Type B pancreatic cell (in vitro differentiated cells): ENCODE measurements around the gene REEP6. TPM values are rescaled to one million over a fixed set of nuclear protein-coding genes. Genes with fewer than 3 reads are reported as not detected.

Experiments used
- DNase-seq: peaks from one replicate; pipeline ENCODE4 v3.0.0; 2021; ENCODE audit warnings: mixed read lengths; ENCODE audit not compliant: unreplicated experiment; ENCODE audit errors: extremely low spot score
- H3K27ac Mint-ChIP-seq: 2 replicates; pipeline ENCODE4 v1.8.0; 2021; ENCODE audit warnings: mild to moderate bottlenecking, mixed read lengths
- H3K27me3 Mint-ChIP-seq: 2 replicates; pipeline ENCODE4 v1.8.0; 2021; ENCODE audit warnings: mixed read lengths
- H3K36me3 Mint-ChIP-seq: 2 replicates; pipeline ENCODE4 v1.8.0; 2021; ENCODE audit warnings: mixed read lengths
- H3K4me1 Mint-ChIP-seq: one replicate; pipeline ENCODE4 v1.8.0; 2021; ENCODE audit warnings: mixed read lengths; ENCODE audit not compliant: unreplicated experiment
- H3K4me3 Mint-ChIP-seq: 2 replicates; pipeline ENCODE4 v1.8.0; 2021; ENCODE audit warnings: mild to moderate bottlenecking, mixed read lengths
- H3K9me3 Mint-ChIP-seq: 2 replicates; pipeline ENCODE4 v1.8.0; 2021; ENCODE audit warnings: mixed read lengths
- long read RNA-seq: library from polyadenylated mRNA; unstranded; transcript quantifications from one replicate; pipeline ENCODE4 v2.0.0, GENCODE V29; 2020
- total RNA-seq: library from RNA; stranded (reverse); gene quantifications from 2 replicates; pipeline ENCODE4 v1.2.1, GENCODE V29; 2021; ENCODE audit warnings: low replicate concordance
- TF ChIP-seq, protein P1 (sequence below): fragments of 200-600 bp; sonication (generic); conservative IDR thresholded peaks from 2 replicates; pipeline ENCODE4 v1.5.0; 2021; ENCODE audit warnings: antibody characterized with exemption, mild to moderate bottlenecking

REEP6 gene
- 17.3 and 34.5 TPM in 2 replicates for total RNA-seq
- long read RNA-seq, partial matches to known transcripts, result 0 of 5 reads
- long read RNA-seq, other reads (novel, unspliced or antisense), result 1 of 5 reads

DNA sequence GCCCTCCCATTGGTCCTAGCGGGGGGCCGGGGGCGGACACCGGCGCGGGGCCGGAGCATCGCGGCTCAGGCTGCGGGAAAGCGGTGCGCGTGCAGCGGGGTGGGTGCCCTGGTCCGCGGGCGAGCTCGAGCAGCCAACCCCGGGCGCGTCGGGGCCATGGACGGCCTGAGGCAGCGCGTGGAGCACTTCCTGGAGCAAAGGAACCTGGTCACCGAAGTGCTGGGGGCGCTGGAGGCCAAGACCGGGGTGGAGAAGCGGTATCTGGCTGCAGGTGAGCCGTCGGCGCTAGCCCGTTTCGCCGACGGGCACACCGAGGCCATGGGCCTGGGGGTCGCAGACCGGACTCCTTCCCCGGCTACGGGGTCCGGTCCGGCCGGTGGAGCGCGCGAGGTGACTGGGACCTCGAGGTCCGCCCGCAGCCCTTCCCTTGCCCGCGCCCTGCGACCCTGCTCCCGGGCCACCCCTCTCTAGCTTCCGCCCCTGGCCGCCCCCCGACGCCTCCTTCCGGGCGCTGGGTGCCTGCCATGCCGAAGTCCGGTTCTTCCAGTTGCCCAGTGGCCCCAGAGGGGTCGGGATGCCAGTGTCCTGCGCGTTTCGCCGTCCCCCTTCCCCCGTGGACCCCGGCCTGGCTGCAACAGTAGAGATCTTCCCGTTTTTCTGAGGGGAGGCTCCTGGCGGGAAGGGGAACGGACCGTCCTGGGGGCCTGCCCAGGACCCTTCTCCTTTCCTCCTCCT lies at the start of gene REEP6:
REEP6 (plus strand) TSS at position 68 of the 735 bp plus-strand sequence; CDS start at position 157, 89 bp downstream.
- H3K27ac Mint-ChIP-seq, result peak within 1 kb of the TSS; percentile 97
- H3K4me1 Mint-ChIP-seq, result peaks cover 4% of the 10 kb centered on the region
- peaks cover 17% of the 10 kb centered on the region for H3K27me3 Mint-ChIP-seq
- H3K36me3 Mint-ChIP-seq, result no peaks in the 10 kb centered on the region
- H3K9me3 Mint-ChIP-seq, result no peaks in the 10 kb centered on the region
- peak within 1 kb of the TSS; percentile 96 for H3K4me3 Mint-ChIP-seq
- TF ChIP-seq, protein P1, sequence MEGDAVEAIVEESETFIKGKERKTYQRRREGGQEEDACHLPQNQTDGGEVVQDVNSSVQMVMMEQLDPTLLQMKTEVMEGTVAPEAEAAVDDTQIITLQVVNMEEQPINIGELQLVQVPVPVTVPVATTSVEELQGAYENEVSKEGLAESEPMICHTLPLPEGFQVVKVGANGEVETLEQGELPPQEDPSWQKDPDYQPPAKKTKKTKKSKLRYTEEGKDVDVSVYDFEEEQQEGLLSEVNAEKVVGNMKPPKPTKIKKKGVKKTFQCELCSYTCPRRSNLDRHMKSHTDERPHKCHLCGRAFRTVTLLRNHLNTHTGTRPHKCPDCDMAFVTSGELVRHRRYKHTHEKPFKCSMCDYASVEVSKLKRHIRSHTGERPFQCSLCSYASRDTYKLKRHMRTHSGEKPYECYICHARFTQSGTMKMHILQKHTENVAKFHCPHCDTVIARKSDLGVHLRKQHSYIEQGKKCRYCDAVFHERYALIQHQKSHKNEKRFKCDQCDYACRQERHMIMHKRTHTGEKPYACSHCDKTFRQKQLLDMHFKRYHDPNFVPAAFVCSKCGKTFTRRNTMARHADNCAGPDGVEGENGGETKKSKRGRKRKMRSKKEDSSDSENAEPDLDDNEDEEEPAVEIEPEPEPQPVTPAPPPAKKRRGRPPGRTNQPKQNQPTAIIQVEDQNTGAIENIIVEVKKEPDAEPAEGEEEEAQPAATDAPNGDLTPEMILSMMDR, result no peak
- DNase-seq, result peak; percentile 72

DNA sequence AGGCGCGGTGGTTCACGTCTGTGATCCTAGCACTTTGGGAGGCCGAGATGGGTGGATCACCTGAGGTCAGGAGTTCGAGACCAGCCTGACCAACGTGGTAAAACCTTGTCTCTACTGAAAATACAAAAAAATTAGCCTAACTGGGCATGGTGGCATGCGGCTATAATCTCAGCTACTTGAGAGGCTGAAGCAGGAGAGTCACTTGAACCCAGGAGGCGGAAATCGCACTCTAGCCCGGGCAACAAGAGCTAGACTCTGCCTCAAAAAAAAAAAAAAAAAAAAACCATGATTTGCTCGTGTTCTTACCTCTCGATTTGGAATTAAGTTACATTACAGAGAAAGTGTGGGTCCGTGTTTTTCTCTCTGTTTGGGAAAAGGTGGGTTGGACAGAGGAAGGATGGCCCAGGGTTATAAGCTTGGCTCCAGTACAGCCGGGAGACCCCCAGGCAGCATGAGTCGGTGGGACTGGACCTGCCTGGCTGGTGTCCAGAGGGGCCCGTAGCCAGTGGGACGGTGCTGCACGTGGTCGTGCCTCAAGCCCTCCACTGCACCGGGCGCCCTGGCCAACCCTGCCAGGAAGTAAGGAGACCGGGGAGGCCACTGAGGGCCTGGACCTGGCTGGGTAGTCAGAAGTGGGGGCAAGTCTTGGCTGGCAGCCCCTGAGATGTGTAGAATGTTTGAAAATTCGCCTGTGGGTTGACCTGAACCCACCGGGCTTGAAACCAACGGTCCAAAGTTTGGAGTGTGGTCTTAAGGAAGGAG lies 49.1 kb upstream of the REEP6 start:
- peaks cover 9% of the 10 kb centered on the region for H3K36me3 Mint-ChIP-seq
- DNase-seq, result no peak
- H3K27me3 Mint-ChIP-seq, result peaks cover 4% of the 10 kb centered on the region
- H3K4me1 Mint-ChIP-seq, result peaks cover 8% of the 10 kb centered on the region
- TF ChIP-seq, protein P1, result no peak
- H3K4me3 Mint-ChIP-seq, result peak overlapping the region; percentile 56
- no peak overlapping the region for H3K27ac Mint-ChIP-seq
- H3K9me3 Mint-ChIP-seq, result no peaks in the 10 kb centered on the region

DNA sequence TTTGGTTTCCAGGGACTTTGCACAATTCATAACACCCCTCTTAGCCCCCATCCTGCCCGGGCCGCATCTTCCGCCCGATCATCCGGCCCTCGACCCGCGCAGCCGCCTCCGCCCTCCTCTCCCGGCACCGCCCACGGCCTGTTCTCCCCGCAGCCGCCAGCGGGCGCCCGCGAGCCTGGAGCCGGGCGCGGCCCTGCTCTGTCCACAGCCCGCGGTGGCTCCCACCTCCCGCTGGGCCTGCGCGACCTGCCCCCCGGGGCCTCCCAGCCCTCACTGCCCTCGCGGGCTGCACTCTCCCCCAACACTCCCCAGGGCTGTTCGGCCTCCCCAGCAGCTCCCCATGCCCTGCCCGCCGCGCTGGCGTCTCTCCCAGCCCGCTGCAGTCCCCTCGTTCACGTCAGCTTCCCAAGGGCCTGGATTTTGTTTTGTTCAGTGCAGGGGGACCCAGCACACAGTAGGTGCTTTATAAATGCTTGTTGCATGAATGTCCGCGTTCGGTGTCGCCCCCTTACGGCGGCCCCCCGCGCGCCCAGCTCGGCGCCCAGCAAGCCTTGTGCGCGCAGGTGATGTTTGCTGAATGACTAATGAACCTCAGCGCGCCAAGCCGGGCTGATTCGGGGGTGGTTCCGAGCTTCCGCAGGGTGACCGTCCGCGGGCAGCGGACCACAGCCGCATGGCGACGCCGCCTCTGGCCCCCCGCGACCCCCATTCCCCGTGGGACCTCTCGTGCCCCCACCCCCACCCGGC lies 45.6 kb upstream of the REEP6 start:
- TF ChIP-seq, protein P1, result peak; percentile 97
- peaks cover 28% of the 10 kb centered on the region for H3K27me3 Mint-ChIP-seq
- peaks cover 5% of the 10 kb centered on the region for H3K36me3 Mint-ChIP-seq
- H3K4me3 Mint-ChIP-seq, result peak overlapping the region; percentile 81
- H3K4me1 Mint-ChIP-seq, result peaks cover 10% of the 10 kb centered on the region
- DNase-seq, result peak; percentile 88
- H3K27ac Mint-ChIP-seq, result peak overlapping the region; percentile 56
- H3K9me3 Mint-ChIP-seq, result no peaks in the 10 kb centered on the region

DNA sequence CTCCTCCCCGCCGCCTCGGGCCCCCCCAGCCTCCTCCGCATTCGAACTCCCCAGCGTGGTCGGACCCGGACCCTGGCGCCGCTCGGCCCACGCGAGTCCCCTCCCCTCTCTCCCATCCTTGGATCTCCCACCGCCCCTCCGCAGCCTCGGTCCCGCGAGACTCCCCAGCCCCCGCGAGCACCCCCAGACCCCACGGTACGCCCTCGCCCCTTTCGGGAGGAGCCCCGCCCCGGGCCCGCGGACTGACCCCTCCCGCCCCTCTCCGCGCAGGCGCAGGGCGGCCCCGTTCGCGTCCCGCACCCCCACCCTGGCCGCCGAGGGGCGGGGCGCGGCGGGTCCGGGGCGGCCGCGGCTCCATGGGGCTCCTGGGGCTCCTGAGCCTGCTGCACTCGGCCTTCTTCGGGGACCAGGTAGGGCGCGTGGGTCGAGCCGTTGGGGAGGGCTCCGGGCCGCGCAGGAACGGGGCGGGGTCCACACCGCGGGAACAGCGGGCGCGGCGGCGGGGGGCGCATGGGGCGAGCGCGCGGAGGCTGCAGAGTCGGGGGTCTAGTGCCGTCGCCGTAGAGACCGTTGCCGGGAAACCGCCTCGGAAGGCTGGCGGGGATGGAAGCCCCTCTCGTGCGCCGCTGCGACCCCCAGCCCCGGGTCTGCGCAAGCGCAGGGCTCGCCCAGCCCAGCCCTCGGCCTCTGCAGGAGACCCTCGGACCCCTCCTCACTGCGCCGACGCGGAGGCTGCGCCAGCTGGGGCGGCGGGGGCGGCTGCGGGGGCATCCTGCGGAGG lies 44.9 kb upstream of the REEP6 start:
- peaks cover 36% of the 10 kb centered on the region for H3K27me3 Mint-ChIP-seq
- no peak overlapping the region for H3K27ac Mint-ChIP-seq
- H3K4me1 Mint-ChIP-seq, result peaks cover 15% of the 10 kb centered on the region
- TF ChIP-seq, protein P1, result no peak
- no peak for DNase-seq
- H3K9me3 Mint-ChIP-seq, result no peaks in the 10 kb centered on the region
- peaks cover 5% of the 10 kb centered on the region for H3K36me3 Mint-ChIP-seq
- H3K4me3 Mint-ChIP-seq, result no peak overlapping the region
